GM21360 (cell line): Measurements from ENCODE around the gene BCAS1.

Experiments
- ATAC-seq: cut with Tn5 transposase; IDR thresholded peaks from one replicate; pipeline ENCODE4 v1.9.1; 2021; ENCODE audit warnings: mild to moderate bottlenecking, moderate library complexity; ENCODE audit not compliant: unreplicated experiment

The BCAS1 gene

GRCh38 chr20:54051068-54051467 is 19.3 kb downstream of the BCAS1 start:
- ATAC-seq = no peak

GRCh38 chr20:54048891-54049545 is 21.4 kb downstream of the BCAS1 start:
- ATAC-seq = no peak

DNA sequence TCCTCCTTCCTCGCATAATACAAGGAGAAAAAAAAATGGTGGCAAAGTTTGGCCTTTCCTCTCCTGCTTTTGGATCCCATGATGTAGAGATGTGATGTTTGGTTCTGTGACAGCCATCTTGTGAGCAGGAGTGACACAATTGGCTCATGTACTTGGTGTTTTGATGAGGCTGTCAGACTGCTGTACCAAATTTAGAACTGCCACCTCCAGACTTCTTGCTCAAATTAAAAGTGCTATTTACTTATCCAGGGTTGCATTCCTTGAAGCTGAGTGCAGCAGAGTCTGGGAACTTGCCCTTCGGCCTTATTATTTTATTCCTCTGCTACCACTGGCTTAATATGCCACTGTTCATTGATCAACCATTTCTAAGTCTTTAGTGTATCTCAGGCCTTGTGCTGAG is 21.9 kb downstream of the BCAS1 start:
- ATAC-seq = no peak

- no peak for ATAC-seq
These were observed 22.7 kb downstream of the BCAS1 start for GRCh38 chr20:54047720-54048119.

DNA sequence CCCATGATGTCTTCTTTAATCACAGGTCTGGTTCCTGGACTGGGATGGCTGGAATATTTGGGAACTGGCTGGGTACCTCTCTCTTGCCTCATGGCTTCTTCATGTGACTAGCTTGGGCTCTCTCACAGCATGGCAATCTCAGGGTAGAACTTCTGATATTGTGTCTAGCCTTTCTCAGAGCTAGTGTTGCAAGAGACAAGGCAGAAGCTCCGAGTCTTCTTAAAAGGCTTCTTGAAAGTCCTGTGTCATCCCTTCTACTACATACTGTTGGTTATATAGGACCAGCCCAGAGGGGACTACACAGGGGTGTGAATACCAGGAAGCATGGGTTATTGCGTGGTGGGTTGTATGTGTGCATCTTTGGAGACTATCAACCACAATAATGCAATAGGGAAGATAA is 23.3 kb downstream of the BCAS1 start:
- no peak for ATAC-seq

DNA sequence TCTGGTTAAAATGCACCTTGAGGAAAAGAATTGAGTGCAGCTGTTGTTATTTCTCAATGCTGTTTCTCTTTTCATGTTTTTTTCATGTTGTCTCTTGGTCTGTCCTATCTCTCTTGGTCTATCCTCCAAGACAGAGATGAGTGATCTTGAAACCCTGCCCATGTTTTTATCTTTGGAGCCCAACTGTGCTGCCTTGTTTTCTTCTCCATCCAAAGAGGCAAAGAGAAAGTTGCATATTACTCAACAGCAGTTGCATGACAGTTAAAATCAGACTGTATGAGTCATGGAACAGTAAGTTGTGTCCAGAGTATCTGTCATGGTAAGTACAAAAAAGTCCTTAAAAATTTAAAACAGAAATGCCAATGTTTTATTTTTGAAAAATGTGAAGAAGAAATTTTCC is 26.2 kb downstream of the BCAS1 start:
- ATAC-seq = peak; percentile 81

DNA sequence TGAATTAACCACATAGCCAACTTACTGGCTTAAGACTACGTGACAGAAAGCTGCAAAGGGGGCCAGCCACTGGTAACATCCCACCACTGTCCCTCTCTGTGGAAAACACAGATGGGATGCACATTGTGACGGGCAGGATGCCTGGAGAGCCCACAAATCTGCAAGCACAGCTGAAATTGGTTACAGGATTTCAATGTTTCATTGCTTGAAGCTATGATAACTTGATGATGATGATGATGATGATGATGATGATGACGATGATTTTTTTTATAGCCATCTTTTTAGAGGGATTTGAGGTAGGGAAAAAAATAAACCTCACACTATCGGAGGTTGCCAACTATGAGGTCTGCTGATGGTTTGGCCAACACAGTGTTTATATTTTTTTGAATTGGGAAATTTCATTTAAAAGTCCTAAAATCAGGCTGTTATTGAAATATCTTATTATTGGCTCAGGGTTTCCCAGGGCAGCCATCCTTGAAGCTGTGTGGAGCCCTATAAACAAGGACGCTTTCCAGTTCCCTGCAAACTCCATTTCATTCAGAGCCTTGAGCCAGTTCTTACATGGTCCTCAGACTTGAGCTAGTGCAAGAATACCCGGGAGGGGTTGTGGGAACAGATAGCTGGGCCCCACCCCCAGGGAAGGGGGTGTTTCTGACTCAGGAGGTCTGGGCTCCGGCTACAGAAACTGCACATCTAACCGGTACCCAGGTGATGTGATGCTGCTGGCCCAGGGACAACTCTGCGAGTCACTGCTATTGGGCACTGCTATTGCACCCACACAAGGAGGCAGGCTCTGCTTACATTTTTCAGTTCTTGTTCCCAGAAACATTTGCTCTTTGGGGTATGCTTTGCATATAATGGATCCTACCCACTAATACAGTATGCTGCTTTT is 27.1 kb downstream of the BCAS1 start:
- no peak for ATAC-seq

DNA sequence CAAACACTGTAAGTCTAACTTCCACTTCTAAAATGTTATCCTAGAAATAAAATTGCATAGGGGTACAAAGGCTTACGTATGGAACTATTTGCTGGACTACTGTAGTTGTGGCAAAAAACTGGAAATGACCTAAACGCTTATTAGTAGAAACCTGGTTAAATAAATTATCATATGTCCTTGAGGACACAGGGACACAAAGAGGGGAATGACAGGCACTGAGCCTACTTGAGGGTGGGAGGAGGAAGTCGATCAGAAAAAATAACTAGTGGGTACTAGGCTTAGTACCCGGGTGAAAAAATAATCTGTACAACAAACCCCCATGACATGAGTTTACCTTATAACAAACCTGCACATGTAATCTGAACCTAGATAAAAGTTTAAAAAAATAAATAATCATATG is 28.4 kb downstream of the BCAS1 start:
- ATAC-seq = no peak

DNA sequence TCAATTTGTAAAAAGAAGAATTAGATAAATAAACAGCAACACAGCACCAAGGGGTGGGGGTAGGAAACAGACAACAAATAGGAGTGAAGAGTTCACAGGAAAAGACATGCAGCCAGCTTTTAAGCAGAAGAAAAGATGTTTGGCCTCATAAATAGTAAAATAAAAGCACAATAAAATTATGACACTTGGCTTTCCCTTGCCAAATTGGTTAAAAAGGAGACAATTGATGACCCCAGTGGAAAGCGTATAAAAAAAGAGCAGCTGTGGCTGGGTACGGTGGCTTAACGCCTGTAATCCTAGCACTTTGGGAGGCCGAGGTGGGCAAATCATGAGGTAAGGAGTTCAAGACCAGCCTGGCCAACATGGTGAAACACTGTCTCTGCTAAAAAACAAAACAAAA is 29.1 kb downstream of the BCAS1 start:
- no peak for ATAC-seq

- ATAC-seq = no peak
These were observed 29.9 kb downstream of the BCAS1 start for GRCh38 chr20:54040531-54040930.

DNA sequence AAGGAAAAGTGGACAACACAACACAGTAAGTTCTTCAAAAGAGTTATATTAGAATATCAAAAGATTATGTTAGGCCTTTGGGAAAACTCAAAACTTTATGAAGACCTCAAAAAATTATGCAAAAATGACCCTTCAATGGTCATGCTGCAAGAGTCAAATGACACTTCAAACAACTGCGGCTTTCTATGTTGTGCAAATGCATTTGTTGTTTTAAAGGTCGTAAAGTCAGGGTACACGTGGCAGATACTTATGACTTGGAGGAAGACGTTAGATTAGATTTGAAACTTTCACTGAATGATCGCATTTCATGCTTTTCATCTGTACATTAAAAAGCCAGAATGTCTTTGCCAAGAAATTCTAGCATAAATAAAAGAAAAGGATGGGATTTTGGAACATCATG is 31.4 kb downstream of the BCAS1 start:
- no peak for ATAC-seq

DNA sequence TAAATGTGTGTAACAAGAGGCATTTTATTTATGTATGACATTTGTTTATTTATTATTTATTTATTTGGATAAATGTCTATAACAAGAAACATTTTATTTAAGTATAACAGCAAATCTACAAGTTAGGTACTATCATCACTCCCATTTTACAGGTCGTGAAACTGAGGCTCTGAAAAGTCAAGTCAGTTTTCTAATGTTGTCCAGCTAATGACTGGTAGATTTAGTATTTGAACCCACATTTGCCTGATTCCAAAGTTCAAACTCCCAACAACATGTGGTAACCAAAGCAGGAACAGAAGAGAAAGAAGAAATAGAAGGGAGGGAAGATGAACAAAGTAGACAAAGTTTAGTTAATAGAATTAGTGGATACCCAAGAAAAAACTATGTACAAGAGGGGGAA is 32.9 kb downstream of the BCAS1 start:
- ATAC-seq = no peak

DNA sequence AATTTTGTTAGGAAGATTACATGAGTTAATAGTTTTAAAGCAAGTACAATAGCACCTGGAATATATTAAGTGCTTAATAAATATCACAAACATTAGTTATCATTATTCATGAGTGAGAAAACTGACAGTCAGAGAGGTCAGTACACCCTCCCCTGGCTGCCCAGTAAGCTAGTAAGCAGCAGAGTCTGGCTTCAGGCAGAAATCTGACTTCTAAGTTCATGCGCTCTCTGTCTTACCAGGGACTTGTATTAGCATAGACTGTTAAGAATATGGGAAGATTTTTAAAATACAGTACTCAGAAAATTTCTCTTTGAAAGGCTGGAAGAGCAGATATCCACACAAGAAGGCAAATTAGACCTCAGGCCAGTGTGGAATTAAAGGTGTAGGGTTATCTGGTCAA is 40.8 kb downstream of the BCAS1 start:
- ATAC-seq = no peak

- no peak for ATAC-seq
These were observed 41.2 kb downstream of the BCAS1 start for GRCh38 chr20:54029176-54029575.

DNA sequence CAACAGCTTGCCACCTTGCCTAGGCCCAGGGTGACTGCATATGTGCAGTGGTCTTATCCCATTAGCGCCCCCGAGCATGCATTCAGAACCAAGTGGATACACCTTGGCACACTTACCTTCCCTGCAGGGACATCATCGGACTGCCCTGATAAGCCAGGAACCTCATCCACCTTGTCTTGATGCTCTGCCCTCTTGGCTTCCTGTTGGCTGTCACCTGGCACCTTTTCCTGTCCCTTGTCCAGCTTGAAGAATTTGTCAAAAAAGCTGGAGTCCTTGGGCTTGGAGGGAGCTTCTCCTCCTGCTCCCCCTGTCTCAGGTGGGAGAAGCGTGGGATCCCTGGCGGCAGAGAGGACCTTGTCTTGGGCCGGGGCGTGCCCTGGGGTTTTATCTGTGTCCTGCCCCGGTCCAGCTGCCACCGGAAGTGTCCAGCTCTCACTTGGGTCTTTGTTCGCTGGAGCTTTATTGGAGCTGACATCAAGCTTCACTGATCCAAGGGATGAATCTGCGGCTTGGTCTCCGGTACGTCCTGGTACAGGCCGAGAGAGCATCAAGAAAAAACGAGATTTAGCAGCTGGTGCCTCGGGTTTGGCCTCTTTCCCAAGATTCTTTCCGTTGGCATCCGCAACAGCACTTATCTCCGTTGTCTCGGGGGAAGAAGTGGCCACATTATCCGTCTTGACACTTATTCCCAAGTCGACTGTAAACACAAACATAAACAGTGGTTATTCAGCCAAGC is 42.0 kb downstream of the BCAS1 start:
- no peak for ATAC-seq

DNA sequence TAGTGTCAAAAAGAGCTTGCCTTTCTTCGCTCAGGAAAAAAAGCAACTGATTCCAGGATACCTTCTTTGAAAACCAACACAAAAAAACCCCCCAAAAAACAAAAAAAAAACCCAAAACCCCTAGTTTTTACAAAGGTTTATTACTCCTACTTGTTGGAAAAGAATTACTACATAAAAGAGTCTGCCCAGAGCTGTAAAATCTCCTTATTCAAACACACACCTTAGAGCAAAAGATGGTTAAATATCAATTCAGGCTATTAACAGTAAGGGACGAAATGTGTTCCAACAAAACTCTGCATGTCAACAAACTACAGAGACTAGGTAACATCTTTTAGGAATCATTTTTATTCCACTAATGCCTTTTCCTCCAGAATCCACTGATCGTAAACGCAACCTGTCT is 42.7 kb downstream of the BCAS1 start:
- ATAC-seq = no peak

GRCh38 chr20:54026295-54027064 is 43.9 kb downstream of the BCAS1 start:
- no peak for ATAC-seq

DNA sequence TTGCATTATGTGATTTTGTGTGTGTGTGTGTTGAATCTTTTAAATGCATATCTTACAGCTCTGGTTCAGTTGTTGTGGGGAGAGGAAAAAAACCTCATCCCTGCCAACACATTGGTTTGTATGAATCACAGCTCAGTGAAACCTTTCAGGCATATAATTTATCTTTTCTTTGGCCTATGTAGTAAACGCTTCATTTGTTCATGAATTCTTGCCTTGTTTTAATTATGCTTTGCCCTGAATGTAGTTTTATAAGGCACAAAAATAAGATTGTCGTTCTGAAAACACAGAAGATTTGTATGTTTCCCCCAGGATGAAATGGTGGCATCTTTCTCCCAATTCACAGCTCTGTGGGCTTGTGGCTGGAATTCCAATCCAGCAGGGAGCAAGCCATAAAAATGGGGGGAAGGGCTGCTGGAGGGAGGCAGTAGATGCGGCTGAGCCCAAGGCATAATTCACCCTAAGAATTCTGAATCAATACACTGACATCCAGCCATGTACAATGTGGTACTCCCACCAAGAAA is 45.1 kb downstream of the BCAS1 start:
- ATAC-seq = no peak

- ATAC-seq = no peak
These were observed 47.0 kb downstream of the BCAS1 start for GRCh38 chr20:54023406-54023805.

DNA sequence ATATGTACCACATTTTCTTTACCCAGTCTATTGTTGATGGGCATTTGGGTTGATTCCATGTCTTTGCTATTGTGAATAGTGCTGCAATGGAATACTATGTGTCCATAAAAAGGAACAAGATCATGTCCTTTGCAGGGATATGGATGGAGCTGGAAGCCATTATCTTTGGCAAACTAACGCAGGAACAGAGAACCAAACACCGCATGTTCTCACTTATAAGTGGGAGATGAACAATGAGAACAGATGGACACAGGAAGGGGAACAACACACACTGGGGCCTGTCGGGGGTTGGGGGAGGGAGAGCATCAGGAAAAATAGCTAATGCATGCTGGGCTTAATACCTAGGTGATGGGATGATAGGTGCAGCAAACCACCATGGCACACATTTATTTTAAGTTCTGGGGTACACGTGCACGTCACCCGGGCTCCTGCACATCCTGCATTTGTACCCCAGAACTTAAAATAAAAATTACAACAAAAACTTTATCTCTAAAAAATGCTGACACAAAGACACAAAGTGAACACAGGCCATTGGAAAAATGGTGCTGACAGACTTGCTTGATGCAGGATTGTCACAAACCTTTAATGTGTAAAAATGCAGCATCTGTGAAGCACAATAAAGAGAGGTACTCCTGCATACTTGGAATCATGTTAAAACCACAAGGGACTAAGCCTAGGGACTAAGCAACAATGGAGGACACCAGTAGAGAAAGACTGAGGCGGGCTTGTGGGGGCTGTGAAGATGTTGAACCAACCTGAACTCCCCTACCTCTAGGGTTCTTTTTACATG is 48.8 kb downstream of the BCAS1 start:
- ATAC-seq = no peak
